Measurements from ENCODE around the gene CWF19L2. TPM values are rescaled to one million over a fixed set of nuclear protein-coding genes. Genes with fewer than 3 reads are reported as not detected.

Gene CWF19L2
- total RNA-seq, 1 donor from 2014 or later: 36.3 TPM

DNA sequence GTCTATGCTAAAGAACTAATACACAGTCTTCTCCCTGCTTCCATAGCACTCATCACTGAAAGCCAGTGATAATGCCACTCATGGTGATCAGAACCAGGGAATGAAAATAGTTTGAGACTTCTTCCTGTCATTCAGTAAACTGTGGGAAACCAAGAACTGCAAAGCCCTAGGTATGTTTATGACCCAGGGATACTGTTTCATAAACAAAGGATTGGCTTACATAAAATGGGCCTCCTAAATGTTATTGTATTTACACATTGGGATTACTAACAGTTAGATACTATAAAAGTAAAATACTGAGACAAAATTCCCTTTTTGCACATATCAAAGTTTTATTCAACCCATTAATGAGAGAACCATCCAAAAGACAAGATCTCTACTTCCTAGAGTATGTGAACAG lies 21.3 kb upstream of the CWF19L2 start:
- H3K4me1 ChIP-seq: no peaks in the 10 kb centered on the region
- Mint-ChIP-seq H3K36me3 (no peaks in the 10 kb centered on the region), H3K4me1 (peaks cover 5% of the 10 kb centered on the region), H3K27ac (no peak overlapping the region), H3K9me3 (no peaks in the 10 kb centered on the region), H3K4me3 (no peak overlapping the region), H3K27me3 (ENCODE audit: insufficient read depth, low read depth) (no peaks in the 10 kb centered on the region)
- H3K4me3 ChIP-seq: no peak overlapping the region
- no peaks in the 10 kb centered on the region for H3K9me3 ChIP-seq (ENCODE audit: low read depth)
- H3K9ac ChIP-seq: no peak overlapping the region
- no peak for DNase-seq (ENCODE audit: low spot score)
- no peaks in the 10 kb centered on the region for H3K27me3 ChIP-seq
- no peaks in the 10 kb centered on the region for H3K36me3 ChIP-seq
- TF ChIP-seq, protein P1, sequence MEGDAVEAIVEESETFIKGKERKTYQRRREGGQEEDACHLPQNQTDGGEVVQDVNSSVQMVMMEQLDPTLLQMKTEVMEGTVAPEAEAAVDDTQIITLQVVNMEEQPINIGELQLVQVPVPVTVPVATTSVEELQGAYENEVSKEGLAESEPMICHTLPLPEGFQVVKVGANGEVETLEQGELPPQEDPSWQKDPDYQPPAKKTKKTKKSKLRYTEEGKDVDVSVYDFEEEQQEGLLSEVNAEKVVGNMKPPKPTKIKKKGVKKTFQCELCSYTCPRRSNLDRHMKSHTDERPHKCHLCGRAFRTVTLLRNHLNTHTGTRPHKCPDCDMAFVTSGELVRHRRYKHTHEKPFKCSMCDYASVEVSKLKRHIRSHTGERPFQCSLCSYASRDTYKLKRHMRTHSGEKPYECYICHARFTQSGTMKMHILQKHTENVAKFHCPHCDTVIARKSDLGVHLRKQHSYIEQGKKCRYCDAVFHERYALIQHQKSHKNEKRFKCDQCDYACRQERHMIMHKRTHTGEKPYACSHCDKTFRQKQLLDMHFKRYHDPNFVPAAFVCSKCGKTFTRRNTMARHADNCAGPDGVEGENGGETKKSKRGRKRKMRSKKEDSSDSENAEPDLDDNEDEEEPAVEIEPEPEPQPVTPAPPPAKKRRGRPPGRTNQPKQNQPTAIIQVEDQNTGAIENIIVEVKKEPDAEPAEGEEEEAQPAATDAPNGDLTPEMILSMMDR (IDR thresholded peaks at IDR 0.05): no peak
- no peak for TF ChIP-seq EZH2 (IDR thresholded peaks at IDR 0.05)
- no peak for TF ChIP-seq EZH2phosphoT487 (IDR thresholded peaks at IDR 0.05)
- no peak overlapping the region for H3K27ac ChIP-seq
- no peaks in the 10 kb centered on the region for H3F3A ChIP-seq (ENCODE audit: low read depth)
- H2AFZ ChIP-seq (replicated peaks): no peak overlapping the region
- no peaks in the 10 kb centered on the region for H3K79me2 ChIP-seq (ENCODE audit: low read depth)
- no peaks in the 10 kb centered on the region for H4K20me1 ChIP-seq (ENCODE audit: low read depth)
- no peak overlapping the region for H3K4me2 ChIP-seq

DNA sequence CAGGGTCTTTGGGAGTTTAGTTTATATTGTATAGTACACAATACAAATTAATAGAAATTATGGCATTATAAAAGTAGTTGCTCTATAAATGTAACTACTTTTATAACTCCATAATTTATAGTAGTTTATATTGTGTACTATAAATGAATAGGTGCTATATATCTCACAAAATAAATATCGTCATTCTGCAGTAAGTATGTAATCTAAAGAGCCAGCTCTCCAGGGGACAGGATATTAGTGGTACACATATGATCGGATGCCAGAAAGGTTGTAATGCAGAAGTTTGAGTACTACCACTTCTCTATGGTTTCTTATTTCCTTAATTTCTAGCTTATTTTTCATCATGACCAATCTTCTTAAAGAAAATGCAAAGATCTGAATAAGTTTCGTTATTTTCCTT lies 20.2 kb upstream of the CWF19L2 start:
- no peak overlapping the region for H3K27ac Mint-ChIP-seq
- Histone ChIP-seq H3K27ac (no peak overlapping the region), H3K36me3 (no peaks in the 10 kb centered on the region), H3K27me3 (no peaks in the 10 kb centered on the region), H2AFZ (replicated peaks) (no peak overlapping the region), H3K79me2 (ENCODE audit: low read depth) (no peaks in the 10 kb centered on the region), H3K9me3 (ENCODE audit: low read depth) (no peaks in the 10 kb centered on the region), H3K4me3 (no peak overlapping the region), H4K20me1 (ENCODE audit: low read depth) (no peaks in the 10 kb centered on the region), H3K9ac (no peak overlapping the region), H3F3A (ENCODE audit: low read depth) (no peaks in the 10 kb centered on the region), H3K4me1 (no peaks in the 10 kb centered on the region), H3K4me2 (no peak overlapping the region)
- H3K36me3 Mint-ChIP-seq: no peaks in the 10 kb centered on the region
- TF ChIP-seq EZH2phosphoT487 (IDR thresholded peaks at IDR 0.05) (no peak), EZH2 (IDR thresholded peaks at IDR 0.05) (no peak)
- TF ChIP-seq, protein P1 (IDR thresholded peaks at IDR 0.05): no peak
- DNase-seq (ENCODE audit: low spot score): no peak
- H3K4me1 Mint-ChIP-seq: peaks cover under 1% of the 10 kb centered on the region
- no peaks in the 10 kb centered on the region for H3K27me3 Mint-ChIP-seq (ENCODE audit: insufficient read depth, low read depth)
- H3K9me3 Mint-ChIP-seq: no peaks in the 10 kb centered on the region
- no peak overlapping the region for H3K4me3 Mint-ChIP-seq

DNA sequence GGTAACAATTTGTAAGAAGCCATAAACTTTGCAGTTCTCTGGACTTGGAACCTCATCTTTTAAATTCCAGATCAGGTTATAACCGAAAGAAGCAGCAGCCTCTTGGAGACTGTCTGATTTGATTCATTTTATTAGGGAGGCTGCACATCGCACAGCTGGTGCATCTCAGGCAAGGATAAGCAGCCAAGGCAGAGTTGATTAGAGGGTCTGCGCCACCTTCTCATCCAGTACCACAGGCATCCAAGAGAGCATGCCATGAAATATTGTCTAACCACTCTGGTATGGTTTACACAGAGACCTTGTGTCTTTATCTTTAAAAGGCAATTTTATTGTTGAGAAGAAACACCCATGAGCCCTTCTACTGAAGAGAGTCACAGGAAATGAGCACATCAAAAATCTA lies 16.2 kb upstream of the CWF19L2 start:
- Histone ChIP-seq H3K4me3 (no peak overlapping the region), H2AFZ (replicated peaks) (no peak overlapping the region), H3K9me3 (ENCODE audit: low read depth) (no peaks in the 10 kb centered on the region), H3K4me1 (no peaks in the 10 kb centered on the region), H3K27me3 (no peaks in the 10 kb centered on the region), H3K36me3 (no peaks in the 10 kb centered on the region), H3K27ac (no peak overlapping the region), H3F3A (ENCODE audit: low read depth) (no peaks in the 10 kb centered on the region), H3K79me2 (ENCODE audit: low read depth) (no peaks in the 10 kb centered on the region), H3K4me2 (no peak overlapping the region), H3K9ac (no peak overlapping the region), H4K20me1 (ENCODE audit: low read depth) (no peaks in the 10 kb centered on the region)
- no peaks in the 10 kb centered on the region for H3K36me3 Mint-ChIP-seq
- TF ChIP-seq EZH2 (IDR thresholded peaks at IDR 0.05) (no peak), EZH2phosphoT487 (IDR thresholded peaks at IDR 0.05) (no peak)
- TF ChIP-seq, protein P1 (IDR thresholded peaks at IDR 0.05): no peak
- H3K9me3 Mint-ChIP-seq: no peaks in the 10 kb centered on the region
- no peak for DNase-seq (ENCODE audit: low spot score)
- H3K4me1 Mint-ChIP-seq: no peaks in the 10 kb centered on the region
- no peak overlapping the region for H3K4me3 Mint-ChIP-seq
- H3K27ac Mint-ChIP-seq: no peak overlapping the region
- peaks cover 2% of the 10 kb centered on the region for H3K27me3 Mint-ChIP-seq (ENCODE audit: insufficient read depth, low read depth)

Data from neural progenitor cell (in vitro differentiated cells).